K562 (cell line): Measurements from ENCODE around the gene POLR3C. TPM values are rescaled to one million over a fixed set of nuclear protein-coding genes. Genes with fewer than 3 reads are reported as not detected.

Experiments used
- CBX1 ChIP-seq: sonication (generic); IDR thresholded peaks from 2 replicates; pipeline ENCODE4 v1.6.1; 2016; ENCODE audit warnings: antibody characterized with exemption, low read depth, mild to moderate bottlenecking
- CCNT2 ChIP-seq: IDR thresholded peaks from 2 replicates; pipeline ENCODE4 v1.6.1; 2011; ENCODE audit warnings: borderline replicate concordance, low read depth, mild to moderate bottlenecking, moderate library complexity, mixed read lengths, low read length; ENCODE audit not compliant: insufficient read length; ENCODE audit errors: extremely low read depth
- CHD7 ChIP-seq: fragments of 200-600 bp; sonication (generic); IDR thresholded peaks from one replicate; pipeline ENCODE4 v1.6.1; 2012; ENCODE audit warnings: mild to moderate bottlenecking, low read depth, low read length, inconsistent platforms
- LCOR ChIP-seq: sonication (generic); formaldehyde crosslinking; IDR thresholded peaks from 2 replicates; pipeline ENCODE4 v1.8.0; 2022; ENCODE audit warnings: mild to moderate bottlenecking, missing genetic modification reagents
- RAD21 ChIP-seq, 2 experiments: fragments of 250-450 bp in 1 of 2; fragments of 450-650 bp in 1 of 2; sonication (Bioruptor Pico) in 1 of 2; formaldehyde crosslinking in 1 of 2; IDR thresholded peaks in 1 of 2; conservative IDR thresholded peaks in 1 of 2; 2 replicates each; pipeline versions ENCODE4 v1.4.0 to v1.8.0; 2020 to 2022; ENCODE audit warnings: mild to moderate bottlenecking in 2 of 2, moderate library complexity in 1 of 2
- ZNF174 ChIP-seq: fragments of 250-450 bp; sonication (Bioruptor Pico); IDR thresholded peaks from 2 replicates; pipeline ENCODE4 v1.4.0; 2020; ENCODE audit warnings: mild to moderate bottlenecking
- ZNF23 ChIP-seq: fragments of 250-450 bp; sonication (Bioruptor Pico); IDR thresholded peaks from 2 replicates; pipeline ENCODE4 v1.4.0; 2020; ENCODE audit warnings: mild to moderate bottlenecking
- ZNF24 ChIP-seq: fragments of 450-650 bp; IDR thresholded peaks from 2 replicates; pipeline ENCODE4 v1.6.1; 2016
- ZNF445 ChIP-seq: fragments of 250-450 bp; sonication (Bioruptor Pico); IDR thresholded peaks from 2 replicates; pipeline ENCODE4 v1.4.0; 2020; ENCODE audit warnings: low read depth, mild to moderate bottlenecking, moderate library complexity
- ZNF778 ChIP-seq: fragments of 450-650 bp; formaldehyde crosslinking; IDR thresholded peaks from 2 replicates; pipeline ENCODE4 v1.4.0; 2020; ENCODE audit warnings: mild to moderate bottlenecking, moderate library complexity
- polyA plus RNA-seq, 8 experiments: library from polyadenylated mRNA; depleted of rRNA in 4 of 8; stranded (reverse) in 5 of 8; unstranded in 3 of 8; fragments of >200 nt; fragmentation: Nextera tagmentation in 2 of 8; fragmentation: Illumina TruSeq in 1 of 8; extraction: Ambion mirVana in 2 of 8; extraction: Trizol in 1 of 8; gene quantifications; 2 replicates each; pipeline versions ENCODE4 v1.2.1 to v1.2.3, GENCODE V29; 2011 to 2014; ENCODE audit warnings: inconsistent platforms in 1 of 8, missing spikeins in 1 of 8
- total RNA-seq, 7 experiments: library from RNA; depleted of rRNA in 6 of 7; stranded (reverse); fragments of >200 nt in 6 of 7; fragmentation: Illumina TruSeq in 2 of 7; extraction: Trizol in 2 of 7; gene quantifications; 2 replicates each; pipeline versions ENCODE4 v1.2.1 to v1.2.3, GENCODE V29; 2011 to 2021; ENCODE audit warnings: low replicate concordance in 1 of 7
- TF ChIP-seq, protein P1 (sequence below): fragments of 450-650 bp; conservative IDR thresholded peaks from 2 replicates; pipeline ENCODE4 v1.6.1; 2016; ENCODE audit warnings: missing genetic modification characterization, low read depth, mild to moderate bottlenecking, missing compliant biosample characterization, moderate library complexity
- TF ChIP-seq, protein P2 (sequence below): fragments of 250-450 bp; sonication (Bioruptor Pico); IDR thresholded peaks from 2 replicates; pipeline ENCODE4 v1.8.0; 2022; ENCODE audit warnings: inconsistent platforms

The POLR3C gene
- total and polyA plus RNA-seq, 9 of the 15 experiments (the other 6 are each of a cell fraction or from before 2014, with no cell fraction given): 19.7 to 64.1 (median 45.2) TPM

- TF ChIP-seq CCNT2 (peak; percentile 59), LCOR (peak; percentile 72), RAD21 (CRISPR knock-in tag; conservative IDR thresholded peaks at IDR 0.05 in 1 of 2, IDR thresholded peaks at IDR 0.05 in 1 of 2) (no peak), ZNF445 (no peak), ZNF174 (CRISPR knock-in tag) (no peak), CHD7 (no peak), ZNF24 (0 out of 2 replicates have a peak, but pooled peaks have one; percentile 23), ZNF778 (CRISPR knock-in tag) (no peak), ZNF23 (CRISPR knock-in tag) (no peak), CBX1 (0 out of 2 replicates have a peak, but pooled peaks have one; percentile 31)
- TF ChIP-seq, protein P1, sequence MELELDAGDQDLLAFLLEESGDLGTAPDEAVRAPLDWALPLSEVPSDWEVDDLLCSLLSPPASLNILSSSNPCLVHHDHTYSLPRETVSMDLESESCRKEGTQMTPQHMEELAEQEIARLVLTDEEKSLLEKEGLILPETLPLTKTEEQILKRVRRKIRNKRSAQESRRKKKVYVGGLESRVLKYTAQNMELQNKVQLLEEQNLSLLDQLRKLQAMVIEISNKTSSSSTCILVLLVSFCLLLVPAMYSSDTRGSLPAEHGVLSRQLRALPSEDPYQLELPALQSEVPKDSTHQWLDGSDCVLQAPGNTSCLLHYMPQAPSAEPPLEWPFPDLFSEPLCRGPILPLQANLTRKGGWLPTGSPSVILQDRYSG (tag): no peak
- TF ChIP-seq, protein P2, sequence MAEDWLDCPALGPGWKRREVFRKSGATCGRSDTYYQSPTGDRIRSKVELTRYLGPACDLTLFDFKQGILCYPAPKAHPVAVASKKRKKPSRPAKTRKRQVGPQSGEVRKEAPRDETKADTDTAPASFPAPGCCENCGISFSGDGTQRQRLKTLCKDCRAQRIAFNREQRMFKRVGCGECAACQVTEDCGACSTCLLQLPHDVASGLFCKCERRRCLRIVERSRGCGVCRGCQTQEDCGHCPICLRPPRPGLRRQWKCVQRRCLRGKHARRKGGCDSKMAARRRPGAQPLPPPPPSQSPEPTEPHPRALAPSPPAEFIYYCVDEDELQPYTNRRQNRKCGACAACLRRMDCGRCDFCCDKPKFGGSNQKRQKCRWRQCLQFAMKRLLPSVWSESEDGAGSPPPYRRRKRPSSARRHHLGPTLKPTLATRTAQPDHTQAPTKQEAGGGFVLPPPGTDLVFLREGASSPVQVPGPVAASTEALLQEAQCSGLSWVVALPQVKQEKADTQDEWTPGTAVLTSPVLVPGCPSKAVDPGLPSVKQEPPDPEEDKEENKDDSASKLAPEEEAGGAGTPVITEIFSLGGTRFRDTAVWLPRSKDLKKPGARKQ (CRISPR knock-in tag): no peak
Measured at GRCh38 chr1:145823565-145824498, at the start of gene POLR3C, which contains the start of gene RNF115 (continued).
